Breast epithelium (tissue), 4 donors: Measurements from ENCODE around the gene CYP2U1. TPM values are rescaled to one million over a fixed set of nuclear protein-coding genes. Genes with fewer than 3 reads are reported as not detected.
"Not testable (repeated sequence)": the region's sequence is repeated elsewhere in the genome, so short reads cannot be mapped to it uniquely, and the experiment has no call there.

Experiments
- DNase-seq, 2 donors: peaks; one replicate each; pipeline ENCODE4 v3.0.0-alpha.2; 2019; ENCODE audit warnings: low spot score in 2 of 2
- H3K27ac ChIP-seq, 2 donors: fragments of 200-600 bp; sonication (generic) in 1 of 2; one replicate each; pipeline ENCODE4 v1.5.1; 2016 to 2019; ENCODE audit warnings: mild to moderate bottlenecking in 1 of 2
- H3K27me3 ChIP-seq, 2 donors: fragments of 200-600 bp; sonication (generic) in 1 of 2; one replicate each; pipeline versions ENCODE4 v1.5.1 to v1.6.0; 2017 to 2019; ENCODE audit warnings: control low read depth in 1 of 2, mild to moderate bottlenecking in 1 of 2
- H3K36me3 ChIP-seq: fragments of 200-600 bp; one replicate; pipeline ENCODE4 v1.5.1; 2019
- H3K4me1 ChIP-seq, 2 donors: fragments of 200-600 bp; sonication (generic); one replicate each; pipeline ENCODE4 v1.5.1; 2016 to 2019; ENCODE audit warnings: control low read depth in 1 of 2
- H3K4me3 ChIP-seq, 3 donors: fragments of 200-600 bp; sonication (generic); 1 replicate in 2 of 3; 2 replicates in 1 of 3; pipeline ENCODE4 v1.5.1; 2016 to 2019; ENCODE audit warnings: mild to moderate bottlenecking in 3 of 3, moderate library complexity in 2 of 3
- H3K9me3 ChIP-seq, 2 donors: fragments of 200-600 bp; sonication (generic) in 1 of 2; one replicate each; pipeline ENCODE4 v1.5.1; 2016 to 2019; ENCODE audit warnings: control low read depth in 1 of 2
- POLR2A ChIP-seq: fragments of 450-650 bp; IDR thresholded peaks from one replicate; pipeline ENCODE4 v1.6.1; 2016; ENCODE audit warnings: antibody characterized with exemption, mild to moderate bottlenecking, moderate library complexity
- POLR2AphosphoS5 ChIP-seq, 3 donors: sonication (generic); formaldehyde crosslinking; IDR thresholded peaks; one replicate each; pipeline ENCODE4 v1.6.1; 2017; ENCODE audit warnings: antibody characterized with exemption in 3 of 3
- intact Hi-C: fragments of 100-400 bp; cut with DNase I; formaldehyde crosslinking; loops from one replicate; pipeline ENCODE4 v1.15.1; 2023; ENCODE audit warnings: low total_unique reads
- total RNA-seq, 3 donors: library from RNA; depleted of rRNA; stranded (reverse); fragments of >200 nt; gene quantifications; one replicate each; pipeline ENCODE4 v1.1.0, GENCODE V29; 2016
- TF ChIP-seq, protein P1 (sequence below), 3 donors: fragments of 450-650 bp; IDR thresholded peaks; one replicate each; pipeline ENCODE4 v1.5.1; 2016 to 2017; ENCODE audit warnings: antibody characterized with exemption in 3 of 3, mild to moderate bottlenecking in 3 of 3, moderate library complexity in 3 of 3

CYP2U1 gene
- total RNA-seq, 3 donors from 2014 or later: 10.2 to 19.5 (median 12.6) TPM

DNA sequence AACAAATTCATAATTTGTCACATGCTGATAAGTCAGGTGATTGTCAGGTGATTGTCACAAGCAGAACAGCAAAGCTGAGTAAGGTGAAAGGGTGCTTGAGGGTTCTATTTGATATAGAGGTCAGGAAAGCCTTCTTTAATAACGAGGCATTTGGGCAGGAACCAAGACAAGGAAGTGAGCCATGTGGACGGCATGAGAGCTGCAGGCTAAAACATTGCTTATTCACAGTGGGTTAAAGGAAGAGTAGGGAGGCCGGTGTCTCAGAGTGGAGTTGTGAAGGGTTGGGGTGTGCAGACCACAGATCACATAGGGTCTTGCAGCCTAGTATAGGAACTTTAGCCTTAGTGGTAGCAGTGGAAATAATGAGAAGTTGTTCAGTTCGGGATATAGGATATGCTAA is 31.3 kb upstream of the CYP2U1 start:
- DNase-seq: no peak
- H3K4me3 ChIP-seq: no peak overlapping the region
- intact Hi-C loops: no loop called here
- H3K36me3 ChIP-seq: no peaks in the 10 kb centered on the region
- no peaks in the 10 kb centered on the region for H3K27me3 ChIP-seq
- no peaks in the 10 kb centered on the region for H3K4me1 ChIP-seq
- H3K27ac ChIP-seq: no peak overlapping the region
- H3K9me3 ChIP-seq: no peaks in the 10 kb centered on the region
- TF ChIP-seq, protein P1, sequence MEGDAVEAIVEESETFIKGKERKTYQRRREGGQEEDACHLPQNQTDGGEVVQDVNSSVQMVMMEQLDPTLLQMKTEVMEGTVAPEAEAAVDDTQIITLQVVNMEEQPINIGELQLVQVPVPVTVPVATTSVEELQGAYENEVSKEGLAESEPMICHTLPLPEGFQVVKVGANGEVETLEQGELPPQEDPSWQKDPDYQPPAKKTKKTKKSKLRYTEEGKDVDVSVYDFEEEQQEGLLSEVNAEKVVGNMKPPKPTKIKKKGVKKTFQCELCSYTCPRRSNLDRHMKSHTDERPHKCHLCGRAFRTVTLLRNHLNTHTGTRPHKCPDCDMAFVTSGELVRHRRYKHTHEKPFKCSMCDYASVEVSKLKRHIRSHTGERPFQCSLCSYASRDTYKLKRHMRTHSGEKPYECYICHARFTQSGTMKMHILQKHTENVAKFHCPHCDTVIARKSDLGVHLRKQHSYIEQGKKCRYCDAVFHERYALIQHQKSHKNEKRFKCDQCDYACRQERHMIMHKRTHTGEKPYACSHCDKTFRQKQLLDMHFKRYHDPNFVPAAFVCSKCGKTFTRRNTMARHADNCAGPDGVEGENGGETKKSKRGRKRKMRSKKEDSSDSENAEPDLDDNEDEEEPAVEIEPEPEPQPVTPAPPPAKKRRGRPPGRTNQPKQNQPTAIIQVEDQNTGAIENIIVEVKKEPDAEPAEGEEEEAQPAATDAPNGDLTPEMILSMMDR (IDR thresholded peaks at IDR 0.05): no peak
- TF ChIP-seq POLR2AphosphoS5 (IDR thresholded peaks at IDR 0.05) (no peak), POLR2A (no peak)

DNA sequence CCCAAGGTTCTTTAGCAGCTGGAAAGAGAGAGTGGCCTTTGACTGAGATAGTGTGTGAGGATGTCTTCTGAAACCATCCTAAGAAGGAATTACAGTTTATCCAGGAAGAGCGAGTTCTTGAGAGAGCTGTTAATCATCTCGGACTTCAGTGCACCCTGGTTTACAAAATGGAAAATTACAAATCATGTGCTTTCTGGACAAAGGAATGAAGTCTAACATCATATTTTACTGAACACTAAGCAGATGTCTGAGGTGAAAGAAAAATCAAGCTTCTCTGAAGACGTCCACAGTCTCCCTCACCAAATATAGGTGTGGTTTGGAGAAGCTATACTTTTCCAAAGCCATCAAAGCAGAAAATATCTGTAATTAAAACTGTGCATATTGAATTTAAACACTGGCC is 30.8 kb upstream of the CYP2U1 start:
- H3K27ac ChIP-seq: no peak overlapping the region
- intact Hi-C loops: no loop called here

DNA sequence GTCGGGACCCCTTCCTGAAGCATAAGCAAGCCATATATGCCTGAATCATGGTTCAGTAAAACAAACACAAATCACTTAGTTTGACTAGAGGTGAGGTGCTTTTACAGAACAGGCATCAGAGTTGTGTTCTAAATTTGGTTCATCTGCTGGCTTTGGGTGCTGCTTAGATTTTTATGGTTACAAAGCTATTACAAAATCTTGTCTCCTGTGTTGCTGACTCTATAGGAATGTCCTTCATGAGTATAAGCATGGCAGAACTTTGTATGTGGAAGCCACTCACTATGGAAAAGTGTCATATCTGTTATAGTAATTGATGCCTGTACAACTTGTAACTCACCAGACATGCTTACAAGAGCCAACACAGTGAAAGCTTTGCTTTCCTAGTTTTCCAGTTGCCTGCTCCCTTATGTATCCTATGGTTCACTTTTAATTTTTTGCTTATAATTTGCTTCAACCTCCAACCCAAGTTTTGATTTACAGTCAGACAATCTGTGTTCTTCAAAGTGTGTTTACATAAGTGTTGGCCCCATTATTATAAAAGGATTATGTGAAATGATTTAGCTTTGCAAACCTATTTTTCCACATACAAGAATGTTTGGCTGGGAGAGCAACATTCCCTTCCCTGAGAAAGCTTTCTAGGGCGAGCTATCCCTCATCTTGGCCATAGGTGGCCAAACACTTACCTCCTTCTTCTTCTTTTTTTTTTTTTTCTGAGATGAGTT is 30.0 kb upstream of the CYP2U1 start:
- no peak overlapping the region for H3K27ac ChIP-seq
- TF ChIP-seq POLR2AphosphoS5 (IDR thresholded peaks at IDR 0.05) (no peak), POLR2A (no peak)
- TF ChIP-seq, protein P1 (IDR thresholded peaks at IDR 0.05): no peak
- H3K27me3 ChIP-seq: no peaks in the 10 kb centered on the region
- no peaks in the 10 kb centered on the region for H3K36me3 ChIP-seq
- intact Hi-C loops: no loop called here
- no peaks in the 10 kb centered on the region for H3K4me1 ChIP-seq
- H3K4me3 ChIP-seq: no peak overlapping the region
- DNase-seq: no peak
- no peaks in the 10 kb centered on the region for H3K9me3 ChIP-seq

More for the DNA sequence above, 30.8 kb upstream of the CYP2U1 start:
- Histone ChIP-seq H3K27me3 (no peaks in the 10 kb centered on the region), H3K4me3 (no peak overlapping the region), H3K4me1 (no peaks in the 10 kb centered on the region), H3K9me3 (no peaks in the 10 kb centered on the region), H3K36me3 (no peaks in the 10 kb centered on the region)
- TF ChIP-seq POLR2A: no peak
- no peak for DNase-seq

DNA sequence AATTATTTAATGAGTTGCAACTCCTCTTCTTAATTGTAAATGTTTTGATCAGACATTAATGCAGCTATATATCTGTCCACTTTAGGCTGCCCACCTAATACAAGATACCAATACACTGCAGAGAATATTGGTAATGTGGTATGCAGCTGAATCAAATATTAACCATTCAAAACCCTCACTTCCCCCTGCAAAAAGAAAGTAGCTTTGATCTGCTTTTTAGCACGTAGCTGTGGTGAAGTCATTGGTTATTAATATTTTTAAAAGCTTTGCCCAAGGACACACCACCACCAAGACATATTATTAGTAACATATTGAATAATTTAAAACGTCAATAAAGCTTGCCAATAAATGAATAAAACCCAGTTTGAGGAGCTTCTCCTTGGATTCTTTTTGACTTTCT is 28.6 kb upstream of the CYP2U1 start:
- intact Hi-C loops: no loop called here
- no peak overlapping the region for H3K4me3 ChIP-seq
- H3K27ac ChIP-seq: no peak overlapping the region

DNA sequence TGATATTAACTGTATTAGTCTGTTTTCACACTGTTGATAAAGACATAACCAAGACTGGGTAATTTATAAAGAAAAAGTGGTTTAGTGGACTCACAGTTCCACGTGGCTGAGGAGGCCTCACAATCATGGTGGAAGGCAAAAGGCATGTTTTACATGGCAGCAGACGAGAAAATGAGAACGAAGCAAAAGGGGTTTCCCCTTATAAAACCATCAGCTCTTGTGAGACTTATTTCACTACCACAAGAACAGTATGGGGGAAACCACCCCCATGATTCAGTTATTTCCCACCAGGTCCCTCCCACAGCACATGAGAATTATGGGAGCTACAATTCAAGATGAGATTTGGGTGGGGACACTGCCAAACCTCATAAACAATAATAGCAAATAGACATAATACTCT is 26.3 kb upstream of the CYP2U1 start:
- H3K36me3 ChIP-seq, intact Hi-C loops, DNase-seq, H3K4me1 ChIP-seq, H3K9me3 ChIP-seq, H3K4me3 ChIP-seq, H3K27ac ChIP-seq, H3K27me3 ChIP-seq: not testable (repeated sequence)

More for the DNA sequence above, 28.6 kb upstream of the CYP2U1 start:
- Histone ChIP-seq H3K4me1 (no peaks in the 10 kb centered on the region), H3K27me3 (no peaks in the 10 kb centered on the region), H3K36me3 (no peaks in the 10 kb centered on the region), H3K9me3 (no peaks in the 10 kb centered on the region)
- TF ChIP-seq, protein P1 (IDR thresholded peaks at IDR 0.05): no peak
- TF ChIP-seq POLR2AphosphoS5 (IDR thresholded peaks at IDR 0.05): no peak
- no peak for DNase-seq

DNA sequence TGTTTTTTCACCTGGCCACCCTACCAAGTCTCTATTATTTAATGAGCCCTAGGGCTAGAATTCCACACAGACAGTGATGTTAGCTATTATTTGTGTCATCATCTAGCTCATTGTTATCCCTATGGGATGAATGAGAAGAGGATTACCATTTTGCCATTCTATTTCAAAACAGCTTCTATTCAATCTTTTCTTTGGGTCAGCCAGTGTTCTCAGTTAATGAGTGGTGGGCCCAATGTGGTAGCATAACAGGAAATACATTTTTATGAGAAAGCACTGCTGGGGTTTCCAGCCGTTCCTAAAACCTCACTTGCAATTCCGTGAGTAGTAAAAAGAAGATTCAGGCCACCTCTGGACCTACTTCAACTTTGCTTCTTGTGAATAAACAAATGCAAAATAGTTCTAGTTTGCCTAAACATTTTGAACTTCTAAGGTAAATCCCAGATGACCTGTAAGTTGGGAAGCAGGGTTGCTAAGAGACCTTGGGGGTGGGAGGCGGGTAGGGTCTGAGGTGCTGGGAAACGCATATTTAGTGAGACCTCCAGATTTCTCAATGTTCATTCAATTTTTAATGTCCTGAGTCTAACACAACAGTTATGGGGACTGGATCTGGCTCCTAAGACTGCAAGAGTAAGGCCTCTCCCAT is 24.8 kb upstream of the CYP2U1 start:
- intact Hi-C loops: no loop called here
- no peaks in the 10 kb centered on the region for H3K27me3 ChIP-seq
- H3K4me1 ChIP-seq: no peaks in the 10 kb centered on the region
- TF ChIP-seq POLR2A (no peak), POLR2AphosphoS5 (IDR thresholded peaks at IDR 0.05) (no peak)
- TF ChIP-seq, protein P1 (IDR thresholded peaks at IDR 0.05): no peak
- H3K4me3 ChIP-seq: no peak overlapping the region
- no peak for DNase-seq
- no peaks in the 10 kb centered on the region for H3K36me3 ChIP-seq
- H3K27ac ChIP-seq: no peak overlapping the region
- no peaks in the 10 kb centered on the region for H3K9me3 ChIP-seq
